Activated naive CD4-positive, alpha-beta T cell treated with anti-CD3 and anti-CD28 coated beads, Interleukin-2, amount 50 U/mL, for 16 hours (primary cell): Measurements from ENCODE around the gene TNNT2.

Experiments
- DNase-seq: peaks from one replicate; pipeline ENCODE4 v3.0.0-alpha.2; 2020

The TNNT2 gene

DNA sequence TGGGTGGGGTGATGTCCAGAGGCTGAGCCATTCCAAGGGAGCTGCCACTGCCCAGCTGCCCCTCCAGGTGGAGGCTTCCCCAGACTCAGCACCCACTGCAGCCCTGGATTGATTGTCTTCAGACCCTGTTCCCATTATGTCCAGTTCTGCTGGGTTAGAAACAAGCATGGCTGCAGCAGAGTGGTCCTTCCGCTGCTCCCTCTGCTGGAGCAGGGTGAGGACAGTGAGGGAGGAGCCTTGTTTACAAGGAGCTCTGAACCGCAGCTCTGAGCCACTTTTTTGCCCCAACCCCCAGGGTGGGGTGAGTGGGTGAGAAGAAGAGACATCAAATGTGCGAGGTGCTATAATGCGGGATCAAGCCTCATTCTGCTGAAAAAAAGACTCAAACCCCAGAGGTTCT lies 2.3 kb downstream of the TNNT2 start:
- DNase-seq, result no peak

DNA sequence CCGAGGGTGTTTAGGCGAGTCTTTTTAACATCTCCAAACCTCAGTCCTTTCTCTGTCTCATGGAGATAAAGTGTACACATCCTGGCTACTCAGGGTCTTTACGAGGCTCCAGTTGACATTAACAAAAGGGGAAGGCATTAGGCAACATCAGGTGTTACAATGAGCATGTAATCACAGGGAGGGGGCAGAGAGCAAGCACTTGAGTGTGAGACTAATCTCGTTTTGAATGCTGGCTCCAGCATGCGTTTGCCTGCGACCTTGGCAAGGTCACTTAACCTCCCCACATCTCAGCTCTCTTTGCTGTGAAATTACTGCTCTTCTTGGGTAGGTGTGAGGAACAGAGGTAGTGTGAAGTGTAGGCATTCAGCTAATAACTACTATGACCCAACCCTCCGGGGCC lies 3.1 kb downstream of the TNNT2 start:
- DNase-seq, result no peak

DNA sequence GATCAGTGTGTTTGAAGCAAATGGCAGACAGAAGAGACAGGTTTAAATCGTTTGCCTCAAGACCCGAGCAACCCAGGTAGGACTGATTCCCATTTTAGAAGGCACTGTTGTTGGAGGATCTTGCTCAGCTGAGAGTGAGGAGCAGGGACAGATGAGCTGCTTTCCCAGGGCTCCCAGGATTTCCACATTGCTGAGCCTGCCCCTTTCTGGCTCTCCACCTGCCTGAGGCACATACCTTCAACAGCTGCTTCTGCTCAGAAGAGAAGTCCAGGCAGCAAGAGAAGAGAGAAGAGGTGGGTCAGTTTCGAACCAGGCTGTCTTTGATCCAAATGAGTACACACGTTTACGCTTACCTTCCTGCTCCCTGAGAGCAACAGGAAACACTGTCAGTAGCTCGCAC lies 5.7 kb downstream of the TNNT2 start:
- no peak for DNase-seq

DNA sequence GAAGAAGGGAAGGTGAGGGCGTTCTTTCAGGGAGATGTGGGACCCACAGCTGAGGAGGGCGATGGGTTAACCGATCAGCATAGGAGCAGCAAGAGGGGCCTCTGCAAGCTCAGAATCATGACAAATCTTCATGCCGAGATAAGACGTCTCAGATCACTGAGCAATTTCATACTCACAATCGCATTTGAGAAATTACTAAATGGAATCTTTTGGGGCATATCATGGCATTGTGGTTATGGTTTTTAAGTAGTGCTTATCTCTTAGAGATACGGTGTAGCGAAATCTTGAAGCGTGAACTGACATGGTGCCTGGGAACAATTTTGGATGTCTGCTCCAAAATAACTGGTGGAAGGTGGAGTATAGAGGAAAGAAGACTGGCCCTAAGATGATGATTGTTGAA lies 6.2 kb downstream of the TNNT2 start:
- DNase-seq, result no peak

DNA sequence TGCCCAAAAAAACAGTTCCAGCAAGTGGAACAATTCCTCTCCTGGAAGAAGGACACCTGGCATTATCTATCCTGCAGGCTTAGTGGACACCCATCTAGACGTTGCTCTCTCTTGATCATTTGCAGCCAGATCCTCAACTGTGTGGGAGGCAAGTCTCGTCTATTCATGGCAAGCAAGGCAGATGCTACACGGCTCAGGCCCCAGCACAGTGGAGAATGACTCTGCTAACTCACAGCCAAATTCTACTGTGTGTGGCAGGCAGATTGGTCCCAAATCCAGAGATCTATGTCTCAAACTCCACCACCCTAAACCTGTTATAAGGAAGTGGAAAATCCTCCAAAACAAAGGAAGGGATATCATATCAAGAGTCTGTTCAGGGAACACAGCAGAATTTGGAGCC lies 7.0 kb downstream of the TNNT2 start:
- DNase-seq, result no peak

DNA sequence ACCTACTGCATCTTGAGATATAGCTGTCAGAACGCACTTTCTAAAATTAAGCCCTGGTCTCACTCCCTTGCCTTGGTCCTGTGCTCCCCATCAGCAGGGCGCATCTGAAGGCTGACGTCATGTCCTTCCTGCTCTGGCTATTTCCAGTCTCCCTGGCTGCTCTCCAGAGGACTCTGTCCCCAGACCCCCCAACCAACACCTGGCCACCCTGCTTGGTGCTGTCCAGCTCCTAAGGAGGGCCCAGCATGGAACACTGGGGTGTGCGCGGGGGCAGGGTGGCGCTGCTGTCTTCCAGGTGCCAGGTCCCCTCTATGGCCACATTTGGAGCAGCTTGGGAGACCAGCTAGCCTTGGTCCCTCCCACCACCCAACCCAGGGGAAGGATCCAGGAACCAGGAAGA lies 8.3 kb downstream of the TNNT2 start:
- DNase-seq, result no peak

DNA sequence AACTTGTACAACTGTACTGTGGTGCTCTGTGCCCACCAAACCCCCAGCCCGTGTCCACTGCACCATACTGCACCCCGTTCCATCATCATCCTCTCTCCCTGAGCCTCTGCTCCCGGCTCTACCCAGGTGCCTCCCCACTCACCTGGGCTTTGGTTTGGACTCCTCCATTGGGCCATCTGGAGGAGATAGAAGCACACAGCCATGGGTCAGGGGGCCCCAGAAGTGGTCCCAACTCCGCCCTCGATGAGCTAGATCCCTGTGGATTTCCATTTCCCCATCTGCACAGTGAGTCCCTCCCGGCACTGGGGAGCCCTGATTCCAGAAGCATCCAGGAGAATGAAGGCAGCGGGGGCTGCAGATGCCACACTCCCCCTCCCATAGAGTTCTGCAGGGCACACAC lies 10.8 kb downstream of the TNNT2 start:
- no peak for DNase-seq

DNA sequence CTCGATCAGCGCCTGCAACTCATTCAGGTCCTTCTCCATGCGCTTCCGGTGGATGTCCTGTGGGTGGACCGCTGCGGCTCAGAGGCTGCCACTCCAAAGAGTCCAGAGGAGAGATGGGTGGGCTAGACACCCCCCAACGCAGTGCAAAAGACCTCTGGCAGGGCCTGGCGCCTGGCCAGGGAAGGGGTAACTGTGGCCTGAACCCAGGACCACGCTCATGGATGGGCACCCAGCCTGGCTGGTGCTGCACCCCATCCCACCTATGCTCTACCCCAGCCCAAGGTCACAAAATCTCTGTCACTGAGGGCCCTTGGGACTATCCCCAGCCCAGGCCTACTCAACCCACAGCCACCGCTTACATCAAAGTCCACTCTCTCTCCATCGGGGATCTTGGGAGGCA lies 12.2 kb downstream of the TNNT2 start:
- DNase-seq, result no peak

DNA sequence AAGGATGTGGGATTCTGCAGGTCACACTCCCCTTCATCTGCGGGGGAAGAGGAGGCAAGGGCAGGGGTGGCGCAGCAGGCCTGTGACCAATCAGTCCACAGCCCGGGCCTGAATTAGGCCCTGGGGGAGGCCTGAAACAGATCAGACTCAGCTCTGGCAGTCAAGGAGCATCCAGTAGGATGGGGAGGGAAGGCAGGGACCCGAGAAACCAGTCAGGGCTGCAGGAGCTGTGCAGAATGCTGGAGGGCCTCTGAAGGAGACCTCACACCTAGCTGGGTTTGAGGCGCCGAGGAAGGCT lies 12.7 kb downstream of the TNNT2 start:
- no peak for DNase-seq

DNA sequence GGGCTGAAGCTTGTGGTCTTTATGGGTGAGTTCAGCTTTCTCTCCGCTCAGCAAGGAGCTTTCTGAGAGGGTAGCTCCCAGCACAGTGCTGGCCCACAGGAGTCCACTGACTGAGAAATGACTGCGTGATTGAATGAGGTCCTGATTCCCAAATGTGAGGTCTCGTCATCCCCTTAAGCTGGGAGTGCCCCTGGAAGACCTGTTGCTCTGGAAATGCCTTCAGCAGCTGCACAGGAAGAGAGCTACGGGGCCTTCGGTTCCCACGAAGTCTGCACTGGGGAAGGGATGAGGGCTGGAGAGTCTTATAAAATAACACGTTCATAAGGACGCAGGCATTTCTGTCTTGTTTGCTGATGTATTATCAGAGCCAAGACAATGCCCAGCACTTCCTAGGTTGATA lies 14.0 kb downstream of the TNNT2 start:
- no peak for DNase-seq

DNA sequence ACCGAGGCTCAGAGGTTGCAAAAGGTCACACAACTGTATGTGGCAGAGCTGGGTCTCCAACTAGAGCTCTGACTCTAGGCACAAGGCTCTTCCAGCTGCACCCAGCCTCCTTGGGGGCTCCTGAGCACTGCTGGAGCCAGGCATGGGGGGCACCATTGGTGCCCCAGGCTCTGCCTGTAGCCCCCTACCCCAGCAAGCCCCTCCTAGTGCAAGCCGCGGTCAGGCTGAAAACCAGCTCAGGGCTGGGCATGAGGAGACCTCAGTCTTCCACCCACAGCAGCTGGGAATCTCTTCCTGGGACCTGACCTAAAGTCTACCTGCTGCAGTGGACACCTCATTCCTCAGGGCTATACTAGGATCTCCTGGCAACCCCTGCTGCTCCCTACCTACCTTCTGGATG lies 14.6 kb downstream of the TNNT2 start:
- DNase-seq, result no peak

DNA sequence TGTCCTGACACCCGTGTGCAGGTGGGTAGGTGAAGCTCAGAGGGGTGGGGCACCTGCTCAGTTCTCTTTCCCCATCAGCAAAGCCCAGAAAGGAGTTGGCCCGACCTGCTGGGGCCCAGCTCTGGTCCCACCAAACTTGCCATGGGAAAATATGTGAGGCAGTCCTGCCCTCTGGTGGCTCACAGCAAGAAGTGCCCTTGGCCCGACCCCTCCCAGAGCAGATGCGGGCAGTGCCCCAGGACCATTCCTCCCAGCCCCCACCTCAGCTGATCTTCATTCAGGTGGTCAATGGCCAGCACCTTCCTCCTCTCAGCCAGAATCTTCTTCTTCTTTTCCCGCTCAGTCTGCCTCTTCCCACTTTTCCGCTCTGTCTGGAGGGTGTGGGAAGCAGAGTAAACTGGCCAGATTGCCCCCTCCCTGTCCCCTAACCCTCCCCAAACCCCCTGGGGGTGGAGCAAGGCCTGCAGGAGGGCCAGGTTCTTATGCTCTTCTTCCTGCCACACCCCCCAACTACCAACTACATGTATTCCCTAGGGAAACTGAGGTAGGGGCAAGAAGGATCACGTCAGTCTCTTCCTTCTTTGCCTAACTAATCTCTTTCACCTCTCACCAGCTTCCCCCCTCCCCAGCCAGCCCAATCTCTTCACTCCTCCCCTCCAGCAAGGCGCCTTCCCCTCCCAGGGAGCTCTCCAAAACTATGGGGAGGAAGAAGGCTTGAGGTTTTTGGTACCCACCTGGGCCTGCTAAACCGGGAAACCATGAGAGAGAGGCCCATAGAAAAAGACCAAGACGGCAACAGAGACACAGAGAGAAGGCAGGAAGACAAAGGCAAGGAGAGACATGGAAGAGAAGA lies 15.6 kb downstream of the TNNT2 start:
- no peak for DNase-seq

DNA sequence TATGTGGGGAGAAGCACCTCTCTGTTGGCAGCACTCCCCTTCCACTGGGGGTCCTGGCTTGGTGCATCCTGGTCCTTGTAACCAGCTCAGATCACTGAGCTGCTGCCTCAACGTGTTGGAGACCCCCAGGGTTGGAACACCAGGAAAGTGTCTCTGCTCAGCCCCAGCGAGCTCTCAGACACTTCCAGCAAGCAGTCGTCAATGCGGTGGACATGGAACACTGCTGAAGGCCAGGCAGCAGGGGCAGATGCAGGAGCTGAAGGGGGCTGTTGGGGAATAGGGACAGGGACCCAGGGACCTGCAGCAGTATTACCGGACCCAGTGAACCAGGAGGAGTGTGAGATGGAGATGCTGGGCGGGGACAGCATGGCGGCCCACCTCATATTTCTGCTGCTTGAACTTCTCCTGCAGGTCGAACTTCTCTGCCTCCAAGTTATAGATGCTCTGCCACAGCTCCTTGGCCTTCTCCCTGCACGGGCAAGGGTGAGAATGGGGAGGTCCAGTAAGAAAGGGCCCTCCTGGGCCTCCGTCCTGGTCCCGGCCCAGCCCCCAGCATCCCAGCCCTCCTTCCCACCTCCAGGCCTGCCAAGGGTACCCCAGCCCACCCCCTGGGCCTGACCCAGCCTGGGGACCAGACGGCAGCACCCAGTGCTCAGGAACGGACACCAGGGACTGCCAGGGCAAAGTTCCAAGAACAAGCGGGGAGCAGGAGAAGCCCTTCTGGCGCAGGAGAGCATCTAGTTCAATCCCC lies 16.4 kb downstream of the TNNT2 start:
- no peak for DNase-seq

DNA sequence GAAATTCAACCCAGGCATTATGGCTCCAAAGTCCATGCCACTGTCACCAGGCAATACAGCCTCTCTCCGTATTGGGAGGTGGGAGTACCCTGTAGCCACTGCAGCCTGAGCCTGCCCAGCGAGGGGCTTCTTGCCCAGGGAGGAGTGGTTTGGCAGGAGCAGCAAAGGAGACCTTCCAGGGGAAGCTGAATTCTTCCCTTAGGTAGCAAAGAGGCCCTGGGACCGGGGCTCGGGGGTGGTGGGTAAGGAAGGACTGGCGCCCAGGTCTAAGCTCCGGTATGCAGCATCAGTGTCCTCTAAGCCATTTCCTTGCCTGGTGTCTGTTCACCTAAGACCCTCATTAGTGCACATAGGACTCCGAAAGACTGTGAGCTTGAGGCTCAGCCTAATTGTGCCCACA lies 17.0 kb downstream of the TNNT2 start:
- no peak for DNase-seq

DNA sequence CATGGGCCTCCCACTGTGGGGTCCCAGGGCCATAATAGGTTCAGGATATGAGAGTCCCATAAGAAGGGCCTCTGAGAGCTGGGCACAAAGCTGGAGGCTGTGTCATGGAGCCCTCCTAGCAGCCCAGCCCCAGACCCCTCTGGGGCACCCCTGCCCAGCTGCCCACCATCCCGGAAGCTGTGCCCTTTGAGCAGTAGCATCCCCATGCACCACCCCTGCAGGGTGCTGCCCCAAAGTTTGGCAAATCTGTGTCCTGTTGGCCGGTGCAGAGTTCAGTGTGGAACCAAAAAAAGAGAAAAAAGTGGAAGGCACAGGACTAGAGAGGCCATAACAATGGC lies 17.6 kb downstream of the TNNT2 start:
- no peak for DNase-seq

DNA sequence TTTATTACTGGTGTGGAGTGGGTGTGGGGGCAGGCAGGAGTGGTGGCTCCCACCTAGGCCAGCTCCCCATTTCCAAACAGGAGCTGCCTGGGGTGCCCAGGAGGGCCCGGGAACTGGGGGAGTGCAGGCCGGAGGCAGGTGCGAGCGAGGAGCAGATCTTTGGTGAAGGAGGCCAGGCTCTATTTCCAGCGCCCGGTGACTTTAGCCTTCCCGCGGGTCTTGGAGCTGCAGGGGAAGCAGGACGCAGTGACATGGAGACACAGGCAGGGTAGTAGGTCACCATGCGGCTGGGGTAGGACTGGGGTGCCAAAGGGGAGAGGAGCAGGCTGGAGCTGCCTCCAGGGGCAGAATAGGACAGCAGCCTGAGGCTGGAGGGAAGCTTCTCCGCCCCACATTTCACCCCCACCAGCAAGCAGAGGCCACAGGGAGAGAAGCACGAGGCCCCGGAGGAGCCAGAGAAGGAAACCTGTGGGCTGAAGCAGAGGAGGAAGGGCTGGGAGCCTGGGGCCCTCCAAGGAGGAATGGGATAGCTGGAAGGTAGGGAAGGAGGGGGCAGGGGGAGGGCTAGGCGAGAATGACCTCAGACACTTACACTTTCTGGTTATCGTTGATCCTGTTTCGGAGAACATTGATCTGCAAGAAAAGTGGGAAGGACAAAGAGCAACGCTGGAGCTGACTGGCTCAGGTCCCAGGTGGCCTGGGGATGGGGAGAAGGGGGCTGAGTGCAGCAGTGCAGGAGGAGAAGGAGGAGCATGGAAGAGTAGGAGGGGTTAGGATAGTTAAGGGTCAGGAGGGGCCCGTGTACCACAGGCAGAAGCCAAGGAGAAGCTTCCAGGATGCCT lies 18.2 kb downstream of the TNNT2 start:
- DNase-seq, result no peak

DNA sequence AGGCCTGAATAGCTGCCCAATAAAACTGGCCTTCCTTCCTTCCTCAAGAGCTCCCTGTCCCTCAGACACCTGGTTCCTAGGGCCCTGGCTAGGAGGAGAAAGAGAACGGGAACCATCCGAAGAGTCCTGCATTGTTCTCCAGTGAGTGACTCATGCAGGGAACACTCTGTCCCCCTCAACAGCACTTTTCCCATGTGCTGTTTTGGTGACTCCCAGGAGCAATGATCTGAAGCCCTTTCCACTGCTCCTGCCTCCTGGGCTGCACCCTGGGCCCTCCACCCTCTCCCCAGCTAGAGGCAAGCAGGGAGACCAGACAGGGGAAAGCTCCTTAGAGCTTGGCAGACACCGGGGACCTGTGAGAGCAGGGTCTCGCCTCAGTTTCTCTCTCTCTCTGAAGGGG lies 18.9 kb downstream of the TNNT2 start:
- no peak for DNase-seq

DNA sequence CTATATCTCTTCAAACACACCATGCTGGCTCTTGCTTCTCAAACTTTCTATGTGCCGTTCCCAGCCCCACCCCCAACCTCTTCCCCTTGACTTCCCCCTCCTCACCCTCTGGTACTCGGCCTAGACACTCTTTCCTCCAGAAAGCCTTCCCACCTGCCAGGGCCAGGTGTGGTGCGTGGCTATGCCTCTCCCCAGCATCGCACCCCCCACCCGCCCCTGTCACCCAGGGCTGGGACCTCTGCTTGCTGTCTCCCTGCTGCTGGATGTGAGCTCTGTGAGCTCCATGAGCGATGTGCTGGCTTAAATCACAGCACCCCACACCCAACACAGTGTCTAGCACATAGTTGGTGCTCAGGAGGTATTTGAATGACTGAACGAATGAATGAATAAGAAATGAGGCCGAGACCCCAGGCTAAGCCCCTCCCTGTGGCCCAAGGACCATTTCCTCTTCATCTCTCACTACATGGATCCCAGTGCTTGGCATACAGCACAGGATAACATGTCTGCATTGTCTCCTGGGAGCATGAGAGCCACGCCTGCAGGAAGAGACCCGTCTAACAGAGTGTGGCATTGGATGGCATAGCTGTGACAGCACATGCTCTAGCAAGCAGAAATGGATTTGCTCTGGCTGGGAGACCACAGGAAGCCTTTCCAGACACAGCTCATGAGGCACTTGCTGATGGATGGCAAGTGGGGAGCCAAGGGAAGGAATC lies 19.7 kb downstream of the TNNT2 start:
- DNase-seq, result no peak

DNA sequence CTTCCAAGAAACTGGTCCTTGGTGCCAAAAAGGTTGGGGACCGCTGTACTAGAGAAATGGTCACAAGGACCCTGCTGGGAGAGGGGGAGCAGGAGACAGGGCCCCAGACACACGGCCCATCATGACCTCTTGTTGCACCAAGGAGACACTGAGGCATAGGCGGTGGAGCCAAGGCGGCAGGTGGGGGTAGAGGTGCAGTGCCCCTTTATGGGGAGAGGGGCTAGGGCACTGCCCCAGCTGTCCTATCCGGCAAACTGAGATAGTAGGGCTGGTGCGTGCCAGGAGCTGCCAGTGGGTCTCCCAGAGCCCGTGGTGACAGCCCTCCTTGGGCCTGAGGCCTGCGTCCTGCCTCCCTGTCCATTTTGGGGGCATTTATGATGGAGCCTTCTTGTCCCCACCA lies 20.3 kb downstream of the TNNT2 start:
- DNase-seq, result no peak

DNA sequence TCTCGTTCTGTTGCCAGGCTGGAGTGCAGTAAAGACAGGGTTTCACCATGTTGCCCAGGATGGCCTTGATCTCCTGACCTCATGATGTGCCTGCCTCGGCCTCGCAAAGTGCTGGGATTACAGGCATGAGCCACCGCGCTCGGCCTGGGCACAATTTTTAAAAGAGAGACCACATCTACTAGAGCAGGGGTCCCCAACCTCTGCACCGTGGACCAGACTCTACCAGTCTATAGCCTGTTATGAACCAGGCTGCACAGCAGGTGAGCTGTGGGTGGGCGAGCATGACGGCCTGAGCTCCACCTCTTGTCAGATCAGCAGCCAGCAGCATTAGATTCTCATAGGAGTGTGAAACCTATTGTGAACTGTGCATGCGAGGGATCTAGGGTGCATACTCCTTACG lies 20.8 kb downstream of the TNNT2 start:
- no peak for DNase-seq

DNA sequence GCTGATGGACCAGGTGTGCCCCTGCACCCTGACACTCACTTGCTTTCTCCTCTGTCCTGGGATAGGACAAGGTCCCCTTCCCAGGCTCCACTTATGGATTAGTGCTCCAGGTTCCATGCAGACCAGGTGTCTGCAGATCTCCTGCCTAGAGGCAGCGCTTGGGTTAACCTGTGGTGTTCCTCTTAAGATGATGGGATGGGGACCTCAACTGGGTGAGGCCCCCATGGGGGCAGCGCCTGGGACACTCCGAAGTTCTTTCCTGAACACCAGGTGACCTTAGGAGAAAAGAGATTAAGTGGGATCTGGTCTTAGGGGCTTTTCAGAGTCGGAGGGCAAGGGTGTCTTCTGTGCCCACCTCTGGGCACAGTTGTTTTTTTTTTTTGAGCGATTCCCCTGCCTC lies 21.2 kb downstream of the TNNT2 start:
- no peak for DNase-seq

DNA sequence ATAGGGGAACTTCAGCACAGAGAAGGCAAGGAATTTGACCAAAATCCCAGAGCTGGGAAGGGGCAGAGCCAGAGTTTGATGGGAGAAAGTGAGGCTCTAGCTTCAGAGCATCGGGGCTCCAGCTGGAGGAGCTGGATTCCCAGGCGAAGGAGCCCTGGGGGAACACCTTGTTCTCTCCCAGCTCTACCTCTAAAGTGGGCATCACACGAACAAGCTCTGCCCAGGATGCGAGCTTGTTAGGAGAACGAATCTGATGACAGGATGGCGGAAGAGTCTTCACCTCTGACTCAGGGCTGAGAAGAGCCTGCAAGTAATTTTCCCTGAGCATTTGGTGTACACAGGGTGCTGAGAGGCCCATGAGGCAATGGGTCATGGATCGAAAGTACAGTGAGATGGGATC lies 22.0 kb downstream of the TNNT2 start:
- no peak for DNase-seq

DNA sequence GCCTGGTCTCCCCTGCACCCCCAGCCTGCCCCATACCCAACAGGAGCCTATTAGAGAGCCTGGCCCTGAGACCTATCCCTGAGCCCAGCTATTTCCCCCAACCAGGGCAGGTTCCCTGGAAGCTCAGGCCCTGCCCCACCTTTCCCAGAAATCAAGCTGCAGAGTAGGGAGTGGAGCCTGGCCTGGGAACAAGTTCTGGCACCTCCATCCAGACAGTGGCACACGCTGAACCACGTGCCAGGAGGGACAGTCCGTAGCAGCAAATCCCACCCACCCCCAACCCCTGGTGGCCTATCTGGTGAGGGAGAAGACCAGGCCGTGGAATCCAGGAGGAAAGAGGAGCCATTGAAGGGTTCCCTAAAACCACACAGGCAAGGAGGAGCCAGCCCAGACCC lies 22.6 kb downstream of the TNNT2 start:
- DNase-seq, result no peak
